Suppressor macrophage (primary cell): ENCODE results near the gene DXO.
A peak's percentile ranks its signal among the peaks of the same experiment; 100 is the strongest.
"Not testable (repeated sequence)": the region's sequence is repeated elsewhere in the genome, so short reads cannot be mapped to it uniquely, and the experiment has no call there.

Experiments used
- DNase-seq, 4 experiments: peaks; one replicate each; pipeline ENCODE4 v3.0.0-alpha.2; 2020 to 2022
- total RNA-seq, 17 experiments: gene quantifications; one replicate each; lab custom pipeline; 2026; ENCODE audit warnings: mixed read lengths in 6 of 17, inconsistent platforms in 3 of 17; lab: John Stamatoyannopoulos, UW

DXO gene
- 1.8 to 9.8 (median 3.5) reads per million in 17 experiments for total RNA-seq

GRCh38 chr6:31971993-31972708 is at the start of gene DXO:
TSS of gene DXO (minus strand) at chr6:31972138. CDS start at chr6:31971675, 463 bp downstream.
- peak; percentile 96 to 99 (median 98) for DNase-seq

GRCh38 chr6:32014547-32014946 is 42.6 kb upstream of the DXO start, which contains the start of gene C4B:
TSS of gene C4B (plus strand) at chr6:32014795. CDS start at chr6:32014846, 51 bp downstream.
- not testable (repeated sequence) for DNase-seq

- DNase-seq = not testable (repeated sequence)
These were observed 41.8 kb upstream of the DXO start for GRCh38 chr6:32013738-32014137.

- not testable (repeated sequence) for DNase-seq
These were observed 41.1 kb upstream of the DXO start for GRCh38 chr6:32012941-32013617.

- not testable (repeated sequence) for DNase-seq
These were observed 39.1 kb upstream of the DXO start for GRCh38 chr6:32010856-32011530.

GRCh38 chr6:32009537-32009936 is 37.6 kb upstream of the DXO start:
- not testable (repeated sequence) for DNase-seq

- DNase-seq = peak in 1 of 4 experiments; percentile 0
These were observed 36.7 kb upstream of the DXO start for GRCh38 chr6:32008616-32009015.

- not testable (repeated sequence) for DNase-seq
These were observed 36.1 kb upstream of the DXO start for GRCh38 chr6:32008037-32008436.

- peak in 1 of 4 experiments; percentile 0 for DNase-seq
These were observed 35.1 kb upstream of the DXO start for GRCh38 chr6:32007086-32007485.

- peak in 1 of 4 experiments; percentile 1 for DNase-seq
These were observed 34.1 kb upstream of the DXO start for GRCh38 chr6:32005991-32006529.

- DNase-seq = peak in 1 of 4 experiments; percentile 1
These were observed 33.6 kb upstream of the DXO start for GRCh38 chr6:32005538-32005880.

- not testable (repeated sequence) for DNase-seq
These were observed 33.1 kb upstream of the DXO start for GRCh38 chr6:32004864-32005537.

- peak in 1 of 4 experiments; percentile 2 for DNase-seq
These were observed 32.5 kb upstream of the DXO start for GRCh38 chr6:32004393-32004792.

GRCh38 chr6:32003301-32003700 is 31.4 kb upstream of the DXO start:
- DNase-seq = not testable (repeated sequence)

- DNase-seq = not testable (repeated sequence)
These were observed 30.8 kb upstream of the DXO start for GRCh38 chr6:32002546-32003268.

GRCh38 chr6:31996385-31996784 is 24.4 kb upstream of the DXO start:
- not testable (repeated sequence) for DNase-seq

GRCh38 chr6:31994421-31994820 is 22.5 kb upstream of the DXO start:
- DNase-seq = not testable (repeated sequence)

GRCh38 chr6:31989363-31989762 is 17.4 kb upstream of the DXO start:
- not testable (repeated sequence) for DNase-seq

GRCh38 chr6:31981744-31982143 is 9.8 kb upstream of the DXO start, which contains the start of gene C4A:
TSS of gene C4A (plus strand) at chr6:31982057. CDS start at chr6:31982108, 51 bp downstream.
- not testable (repeated sequence) for DNase-seq

GRCh38 chr6:31980998-31981397 is 9.1 kb upstream of the DXO start:
- not testable (repeated sequence) for DNase-seq

- not testable (repeated sequence) for DNase-seq
These were observed 8.4 kb upstream of the DXO start for GRCh38 chr6:31980195-31980876.
